ENCODE data around the gene PAX3. TPM values are rescaled to one million over a fixed set of nuclear protein-coding genes. Genes with fewer than 3 reads are reported as not detected.

Gene PAX3
- polyA plus RNA-seq, 1 experiment, result not detected

- H3K27me3 ChIP-seq (ENCODE audit: control insufficient read depth, insufficient read depth, low read length), result peaks cover 23% of the 10 kb centered on the region
- H3K4me3 ChIP-seq (ENCODE audit: low read depth, low read length), result peak overlapping the region; percentile 25; the same call in 1 of the 2 replicates
- ChIA-PET CTCF (interaction anchor here (0.6 to 2.5 kb wide), 5 partner anchors 9 to 1124 kb away, joined by 3 to 11 read pairs (median 4); no protein-coding TSS in a partner anchor), POLR2A (interaction anchor here (0.7 kb wide), 1 partner anchor 141 kb away, joined by 3 read pairs; no protein-coding TSS in a partner anchor)
- no peak for DNase-seq (ENCODE audit: low read depth, low spot score)
- no peaks in the 10 kb centered on the region; the same call in 1 of the 2 replicates for H3K9me3 ChIP-seq (ENCODE audit: control insufficient read depth, insufficient read depth, low read length)
- no peak for TF ChIP-seq CTCF (IDR thresholded peaks at IDR 0.05; ENCODE audit: low read depth, low read length)
- H3K27ac ChIP-seq (ENCODE audit: low read depth, low read length), result no peak overlapping the region
Measured at GRCh38 chr2:222320436-222321395, 21.9 kb upstream of the PAX3 start.

GRCh38 chr2:222319586-222320435 lies 21.0 kb upstream of the PAX3 start:
- no peak for TF ChIP-seq CTCF (IDR thresholded peaks at IDR 0.05; ENCODE audit: low read depth, low read length)
- Histone ChIP-seq H3K9me3 (ENCODE audit: control insufficient read depth, insufficient read depth, low read length) (no peaks in the 10 kb centered on the region; the same call in 1 of the 2 replicates), H3K27ac (ENCODE audit: low read depth, low read length) (no peak overlapping the region), H3K27me3 (ENCODE audit: control insufficient read depth, insufficient read depth, low read length) (peaks cover 29% of the 10 kb centered on the region), H3K4me3 (ENCODE audit: low read depth, low read length) (peak overlapping the region; percentile 29; the same call in 1 of the 2 replicates)
- POLR2A ChIA-PET, result interaction anchor here (0.7 kb wide), 1 partner anchor 142 kb away, joined by 3 read pairs; no protein-coding TSS in a partner anchor
- CTCF ChIA-PET, result interaction anchor here (0.6 to 2.5 kb wide), 4 partner anchors 10 to 1125 kb away, joined by 3 to 38 read pairs (median 8); no protein-coding TSS in a partner anchor
- DNase-seq (ENCODE audit: low read depth, low spot score), result no peak

GRCh38 chr2:222318712-222319585 lies 20.2 kb upstream of the PAX3 start:
- H3K4me3 ChIP-seq (ENCODE audit: low read depth, low read length), result peak overlapping the region; percentile 49
- no peak overlapping the region for H3K27ac ChIP-seq (ENCODE audit: low read depth, low read length)
- CTCF ChIA-PET, result interaction anchor here (0.7 to 2.3 kb wide), 15 partner anchors 12 to 301 kb away, joined by 3 to 38 read pairs (median 5); no protein-coding TSS in a partner anchor
- H3K9me3 ChIP-seq (ENCODE audit: control insufficient read depth, insufficient read depth, low read length), result no peaks in the 10 kb centered on the region; the same call in 1 of the 2 replicates
- POLR2A ChIA-PET, result no interaction called here
- H3K27me3 ChIP-seq (ENCODE audit: control insufficient read depth, insufficient read depth, low read length), result peaks cover 29% of the 10 kb centered on the region
- no peak for DNase-seq (ENCODE audit: low read depth, low spot score)
- TF ChIP-seq CTCF (IDR thresholded peaks at IDR 0.05; ENCODE audit: low read depth, low read length), result no peak

GRCh38 chr2:222318026-222318711 lies 19.4 kb upstream of the PAX3 start:
- POLR2A ChIA-PET, result no interaction called here
- CTCF ChIA-PET, result interaction anchor here (0.6 to 2.3 kb wide), 23 partner anchors 11 to 372 kb away, joined by 3 to 38 read pairs (median 5); partner anchors contain the start of gene FARSB
- DNase-seq (ENCODE audit: low read depth, low spot score), result peak; percentile 4
- peaks cover 33% of the 10 kb centered on the region for H3K27me3 ChIP-seq (ENCODE audit: control insufficient read depth, insufficient read depth, low read length)
- TF ChIP-seq CTCF (IDR thresholded peaks at IDR 0.05; ENCODE audit: low read depth, low read length), result peak; percentile 47
- no peaks in the 10 kb centered on the region; the same call in 1 of the 2 replicates for H3K9me3 ChIP-seq (ENCODE audit: control insufficient read depth, insufficient read depth, low read length)
- peak overlapping the region; percentile 49 for H3K4me3 ChIP-seq (ENCODE audit: low read depth, low read length)
- no peak overlapping the region for H3K27ac ChIP-seq (ENCODE audit: low read depth, low read length)
